Mesenchymal stem cell (in vitro differentiated cells and primary cell): ENCODE measurements around the gene CELF2.

ENCODE experiments used
- DNase-seq: peaks from one replicate; pipeline ENCODE4 v3.0.0-alpha.2; 2013
- H2AFZ ChIP-seq: one replicate; pipeline ENCODE4 v1.6.1; 2013; ENCODE audit warnings: low read depth, mild to moderate bottlenecking, control low read depth, inconsistent platforms, low read length, moderate library complexity
- H2AK5ac ChIP-seq: 2 replicates; pipeline ENCODE4 v1.6.1; 2013; ENCODE audit warnings: low read length, moderate library complexity, mild to moderate bottlenecking, inconsistent platforms; ENCODE audit not compliant: severe bottlenecking
- H2BK120ac ChIP-seq: one replicate; pipeline ENCODE4 v1.6.1; 2013; ENCODE audit warnings: low read depth, mild to moderate bottlenecking, inconsistent platforms, low read length, moderate library complexity
- H2BK12ac ChIP-seq, 2 experiments: one replicate each; pipeline ENCODE4 v1.6.1; 2013; ENCODE audit warnings: inconsistent platforms in 2 of 2, low read length in 2 of 2, mild to moderate bottlenecking in 2 of 2, moderate library complexity in 2 of 2, control low read depth in 1 of 2
- H2BK15ac ChIP-seq: one replicate; pipeline ENCODE4 v1.6.1; 2013; ENCODE audit warnings: mild to moderate bottlenecking, low read depth, inconsistent platforms; ENCODE audit not compliant: poor library complexity, severe bottlenecking
- H2BK5ac ChIP-seq: 2 replicates; pipeline ENCODE4 v1.6.1; 2013; ENCODE audit warnings: low read depth, mild to moderate bottlenecking, low read length, control low read depth, inconsistent platforms; ENCODE audit not compliant: poor library complexity, severe bottlenecking
- H3K14ac ChIP-seq, 2 experiments: one replicate each; pipeline ENCODE4 v1.6.1; 2013; ENCODE audit warnings: inconsistent platforms in 2 of 2, low read length in 2 of 2, control low read depth in 1 of 2, mild to moderate bottlenecking in 1 of 2, moderate library complexity in 1 of 2
- H3K18ac ChIP-seq, 2 experiments: one replicate each; pipeline ENCODE4 v1.6.1; 2013; ENCODE audit warnings: inconsistent platforms in 2 of 2, low read length in 2 of 2, control low read depth in 1 of 2, low read depth in 1 of 2, mild to moderate bottlenecking in 1 of 2
- H3K23ac ChIP-seq, 2 experiments: one replicate each; pipeline ENCODE4 v1.6.1; 2013; ENCODE audit warnings: inconsistent platforms in 2 of 2, low read length in 2 of 2, mild to moderate bottlenecking in 2 of 2, moderate library complexity in 2 of 2, control low read depth in 1 of 2
- H3K27ac ChIP-seq: 2 replicates; pipeline ENCODE4 v1.5.1; 2013; ENCODE audit warnings: mild to moderate bottlenecking, moderate library complexity, low read length, control low read depth, inconsistent platforms; ENCODE audit not compliant: poor library complexity, severe bottlenecking
- H3K27me3 ChIP-seq, 2 experiments: 2 replicates each; pipeline versions ENCODE4 v1.6.1 to v1.7.0; 2013; ENCODE audit warnings: low read length in 2 of 2, mild to moderate bottlenecking in 2 of 2, moderate library complexity in 2 of 2, control low read depth in 1 of 2, inconsistent platforms in 1 of 2; ENCODE audit not compliant: control insufficient read depth in 1 of 2, insufficient read depth in 1 of 2
- H3K36me3 ChIP-seq, 2 experiments: 2 replicates each; pipeline versions ENCODE4 v1.6.1 to v1.7.0; 2013; ENCODE audit warnings: low read length in 2 of 2, control low read depth in 1 of 2, inconsistent platforms in 1 of 2, low read depth in 1 of 2, mild to moderate bottlenecking in 1 of 2; ENCODE audit not compliant: insufficient read depth in 2 of 2, control insufficient read depth in 1 of 2
- H3K4ac ChIP-seq, 2 experiments: one replicate each; pipeline ENCODE4 v1.6.1; 2013; ENCODE audit warnings: inconsistent platforms in 2 of 2, low read length in 2 of 2, mild to moderate bottlenecking in 2 of 2, moderate library complexity in 2 of 2, control low read depth in 1 of 2, low read depth in 1 of 2
- H3K4me1 ChIP-seq: 2 replicates; pipeline ENCODE4 v1.6.1; 2013; ENCODE audit warnings: low read depth, low read length, control low read depth; ENCODE audit not compliant: control insufficient read depth, insufficient read depth
- H3K4me2 ChIP-seq: 2 replicates; pipeline ENCODE4 v1.6.1; 2013; ENCODE audit warnings: low read length, mild to moderate bottlenecking, inconsistent platforms; ENCODE audit not compliant: poor library complexity, severe bottlenecking
- H3K4me3 ChIP-seq, 2 experiments: 2 replicates each; pipeline versions ENCODE4 v1.5.1 to v1.7.0; 2013; ENCODE audit warnings: low read length in 2 of 2, mild to moderate bottlenecking in 2 of 2, control low read depth in 1 of 2, low read depth in 1 of 2; ENCODE audit not compliant: insufficient read depth in 1 of 2
- H3K79me1 ChIP-seq: replicated peaks from 2 replicates; pipeline ENCODE4 v1.6.1; 2013; ENCODE audit warnings: mild to moderate bottlenecking, control low read depth, low read length, inconsistent platforms; ENCODE audit not compliant: poor library complexity, severe bottlenecking
- H3K9ac ChIP-seq: 2 replicates; pipeline ENCODE4 v1.7.0; 2013; ENCODE audit warnings: mild to moderate bottlenecking, low read length, moderate library complexity
- H3K9me3 ChIP-seq: 2 replicates; pipeline ENCODE4 v1.7.0; 2013; ENCODE audit warnings: mild to moderate bottlenecking, low read length; ENCODE audit not compliant: control insufficient read depth
- H4K8ac ChIP-seq: one replicate; pipeline ENCODE4 v1.6.1; 2013; ENCODE audit warnings: inconsistent platforms, mild to moderate bottlenecking, low read length, moderate library complexity
- H4K91ac ChIP-seq: one replicate; pipeline ENCODE4 v1.6.1; 2013; ENCODE audit warnings: mild to moderate bottlenecking, low read length, inconsistent platforms
- WGBS: methylation state at CpG from one replicate; pipeline ENCODE4 v1.1.7; 2013; ENCODE audit warnings: mixed read lengths; 5-methylcytosine and 5-hydroxymethylcytosine counted together

The CELF2 gene

DNA sequence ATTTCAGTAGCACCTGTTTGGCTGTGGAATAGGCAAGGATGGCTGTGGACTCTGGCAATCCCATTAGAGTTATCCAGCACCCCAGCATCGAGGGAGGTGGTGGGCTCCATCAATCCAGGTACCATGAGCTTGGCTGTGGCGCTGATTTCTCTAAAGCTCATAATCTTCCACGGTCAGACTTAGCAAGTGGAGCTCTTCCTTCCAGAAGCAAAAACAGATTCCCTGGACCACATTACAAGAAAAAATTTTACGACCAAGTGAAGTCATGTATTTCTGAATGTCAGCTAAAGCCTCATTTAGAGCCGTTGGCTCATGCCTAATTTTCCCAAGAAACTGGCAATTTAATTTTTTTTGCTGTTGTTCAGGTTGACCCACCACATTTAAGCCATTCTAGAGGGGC, 135.1 kb downstream of the CELF2 start:
- Histone ChIP-seq H3K4me1 (peaks cover 5% of the 10 kb centered on the region), H3K14ac (no peak overlapping the region), H3K9me3 (no peaks in the 10 kb centered on the region), H2BK5ac (no peak overlapping the region), H3K4ac (no peak overlapping the region), H2BK120ac (no peak overlapping the region), H2AFZ (no peak overlapping the region), H3K79me1 (peaks cover 30% of the 10 kb centered on the region), H3K18ac (no peak overlapping the region), H3K36me3 (no peaks in the 10 kb centered on the region), H3K27ac (no peak overlapping the region), H3K4me2 (no peak overlapping the region), H2BK15ac (no peak overlapping the region), H3K27me3 (peaks cover 0 to 14% of the 10 kb centered on the region in 2 experiments), H2BK12ac (no peak overlapping the region), H3K4me3 (no peak overlapping the region), H3K23ac (no peak overlapping the region), H4K91ac (no peak overlapping the region), H2AK5ac (no peak overlapping the region), H3K9ac (no peak overlapping the region), H4K8ac (no peak overlapping the region)
- DNase-seq, result no peak
- WGBS, result 81% methylated on average over 5 of the region's 5 CpGs

DNA sequence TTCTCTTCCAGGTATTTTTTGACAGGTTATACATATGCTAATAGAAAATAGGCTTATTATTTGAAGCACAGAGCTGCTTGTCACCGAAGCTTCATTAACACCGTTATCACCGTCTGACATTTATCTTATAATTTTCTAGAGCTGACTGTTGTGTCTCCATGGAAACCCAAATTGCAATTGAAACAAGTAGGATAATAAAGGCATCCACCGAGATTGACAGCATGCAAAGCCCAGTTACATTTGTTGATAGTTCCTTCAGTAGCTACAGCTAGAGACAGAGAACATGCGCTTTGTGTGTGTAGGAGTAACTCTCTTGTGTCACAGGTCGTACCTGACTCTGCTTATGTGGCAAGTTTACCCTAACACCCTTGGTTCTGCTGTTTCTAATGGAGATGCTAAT, 135.6 kb downstream of the CELF2 start:
- Histone ChIP-seq H3K4me1 (peaks cover 3% of the 10 kb centered on the region), H2BK120ac (no peak overlapping the region), H2AK5ac (no peak overlapping the region), H2AFZ (no peak overlapping the region), H3K18ac (no peak overlapping the region), H2BK5ac (no peak overlapping the region), H4K8ac (no peak overlapping the region), H3K27ac (no peak overlapping the region), H3K14ac (no peak overlapping the region), H3K4me3 (no peak overlapping the region), H3K9ac (no peak overlapping the region), H3K23ac (no peak overlapping the region), H3K9me3 (no peaks in the 10 kb centered on the region), H3K4ac (no peak overlapping the region), H2BK12ac (no peak overlapping the region), H2BK15ac (no peak overlapping the region), H4K91ac (no peak overlapping the region), H3K4me2 (no peak overlapping the region), H3K27me3 (peaks cover 0 to 13% of the 10 kb centered on the region in 2 experiments), H3K79me1 (peaks cover 34% of the 10 kb centered on the region), H3K36me3 (no peaks in the 10 kb centered on the region)
- DNase-seq, result no peak
- 88% methylated on average over 6 of the region's 6 CpGs for WGBS

DNA sequence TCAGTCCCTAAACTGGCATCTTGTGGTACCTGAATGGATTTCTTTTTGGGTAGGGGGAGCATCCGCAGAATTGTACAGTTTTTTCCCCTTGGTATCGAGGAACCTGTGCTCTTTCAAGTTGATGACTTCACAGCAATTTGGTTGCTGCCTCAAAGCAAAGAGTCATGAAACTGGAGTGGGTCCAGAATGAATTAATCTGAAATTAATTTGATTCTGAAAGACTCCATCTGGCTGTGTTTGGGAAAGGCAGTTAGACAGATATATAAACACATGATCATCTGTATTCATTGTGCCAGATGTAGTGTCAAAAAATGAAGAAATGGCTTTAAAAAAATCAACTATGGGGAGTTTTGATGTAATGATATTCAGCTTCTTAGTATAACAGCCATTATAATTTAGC, 136.1 kb downstream of the CELF2 start:
- no peak overlapping the region for H3K14ac ChIP-seq
- H3K79me1 ChIP-seq, result peaks cover 36% of the 10 kb centered on the region
- H2BK15ac ChIP-seq, result no peak overlapping the region
- H3K4ac ChIP-seq, result no peak overlapping the region
- H2AK5ac ChIP-seq, result no peak overlapping the region
- no peaks in the 10 kb centered on the region for H3K36me3 ChIP-seq
- no peak overlapping the region for H2AFZ ChIP-seq
- 95% methylated on average over 2 of the region's 2 CpGs for WGBS
- H3K23ac ChIP-seq, result no peak overlapping the region
- DNase-seq, result no peak
- H3K9me3 ChIP-seq, result no peaks in the 10 kb centered on the region
- no peak overlapping the region for H3K4me2 ChIP-seq
- H2BK120ac ChIP-seq, result no peak overlapping the region
- H2BK5ac ChIP-seq, result no peak overlapping the region
- H3K18ac ChIP-seq, result no peak overlapping the region
- H2BK12ac ChIP-seq, result no peak overlapping the region
- no peak overlapping the region for H4K8ac ChIP-seq
- no peak overlapping the region for H4K91ac ChIP-seq
- H3K27ac ChIP-seq, result no peak overlapping the region
- peaks cover 3% of the 10 kb centered on the region for H3K4me1 ChIP-seq
- no peak overlapping the region for H3K9ac ChIP-seq
- no peak overlapping the region for H3K4me3 ChIP-seq
- H3K27me3 ChIP-seq, result peaks cover 0 to 13% of the 10 kb centered on the region in 2 experiments

DNA sequence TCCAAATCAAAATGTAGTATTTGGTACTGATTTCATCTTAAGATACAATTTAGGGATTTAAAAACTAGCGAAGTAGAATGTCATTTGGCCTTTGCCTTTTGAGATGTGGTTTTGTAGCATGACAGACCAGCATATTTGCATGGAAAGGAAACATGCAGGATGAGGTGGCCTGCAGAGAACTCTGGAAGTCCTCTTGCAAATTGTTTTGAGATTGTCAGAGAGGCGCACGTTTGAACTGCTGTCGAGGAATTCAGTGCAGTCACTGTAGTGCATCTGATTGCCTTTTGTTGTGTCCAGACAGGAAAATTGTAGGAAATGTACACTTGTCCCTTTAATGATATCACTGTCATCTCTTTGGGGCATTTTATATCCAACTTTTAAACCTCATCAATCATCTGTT, 136.7 kb downstream of the CELF2 start:
- Histone ChIP-seq H3K4me3 (no peak overlapping the region), H3K27ac (no peak overlapping the region), H4K91ac (no peak overlapping the region), H3K23ac (no peak overlapping the region), H2AFZ (no peak overlapping the region), H3K4me2 (no peak overlapping the region), H3K14ac (no peak overlapping the region), H3K18ac (no peak overlapping the region), H2AK5ac (no peak overlapping the region), H3K9me3 (no peaks in the 10 kb centered on the region), H2BK12ac (no peak overlapping the region), H2BK5ac (no peak overlapping the region), H2BK15ac (no peak overlapping the region), H2BK120ac (no peak overlapping the region), H3K9ac (no peak overlapping the region), H3K36me3 (no peaks in the 10 kb centered on the region), H3K27me3 (peaks cover 0 to 10% of the 10 kb centered on the region in 2 experiments), H3K4me1 (peaks cover 3% of the 10 kb centered on the region), H3K79me1 (peaks cover 34% of the 10 kb centered on the region), H4K8ac (no peak overlapping the region), H3K4ac (no peak overlapping the region)
- 45% methylated on average over 4 of the region's 4 CpGs for WGBS
- DNase-seq, result peak; percentile 13
